Left ventricle myocardium superior (tissue), 1 donor: ENCODE results near the gene PPP1CA. TPM values are rescaled to one million over a fixed set of nuclear protein-coding genes. Genes with fewer than 3 reads are reported as not detected.
A peak's percentile ranks its signal among the peaks of the same experiment; 100 is the strongest.

ENCODE experiments used
- ATAC-seq: fragments of 200-7000 bp; cut with Tn5 transposase; one replicate; pipeline ENCODE4 v1.9.1; 2020; ENCODE audit warnings: mild to moderate bottlenecking, moderate library complexity
- DNase-seq: peaks from one replicate; pipeline ENCODE4 v3.0.0-alpha.2; 2020
- intact Hi-C: fragments of 100-400 bp; cut with micrococcal nuclease; formaldehyde crosslinking; loops from one replicate; pipeline ENCODE4 v1.11.0; 2022
- total RNA-seq: library from RNA; stranded (reverse); fragmentation: NEBNext Ultra II Directional; extraction: Animal tissue kit (Norgen Biotek cat#: 25700); gene quantifications from one replicate; pipeline ENCODE4 v1.2.1, GENCODE V29; 2021
- donor health status: DM: no; HTN: yes; CAD: no; lungs with severe emphysema.

PPP1CA gene
- total RNA-seq, 1 donor from 2014 or later: 106 TPM

DNA sequence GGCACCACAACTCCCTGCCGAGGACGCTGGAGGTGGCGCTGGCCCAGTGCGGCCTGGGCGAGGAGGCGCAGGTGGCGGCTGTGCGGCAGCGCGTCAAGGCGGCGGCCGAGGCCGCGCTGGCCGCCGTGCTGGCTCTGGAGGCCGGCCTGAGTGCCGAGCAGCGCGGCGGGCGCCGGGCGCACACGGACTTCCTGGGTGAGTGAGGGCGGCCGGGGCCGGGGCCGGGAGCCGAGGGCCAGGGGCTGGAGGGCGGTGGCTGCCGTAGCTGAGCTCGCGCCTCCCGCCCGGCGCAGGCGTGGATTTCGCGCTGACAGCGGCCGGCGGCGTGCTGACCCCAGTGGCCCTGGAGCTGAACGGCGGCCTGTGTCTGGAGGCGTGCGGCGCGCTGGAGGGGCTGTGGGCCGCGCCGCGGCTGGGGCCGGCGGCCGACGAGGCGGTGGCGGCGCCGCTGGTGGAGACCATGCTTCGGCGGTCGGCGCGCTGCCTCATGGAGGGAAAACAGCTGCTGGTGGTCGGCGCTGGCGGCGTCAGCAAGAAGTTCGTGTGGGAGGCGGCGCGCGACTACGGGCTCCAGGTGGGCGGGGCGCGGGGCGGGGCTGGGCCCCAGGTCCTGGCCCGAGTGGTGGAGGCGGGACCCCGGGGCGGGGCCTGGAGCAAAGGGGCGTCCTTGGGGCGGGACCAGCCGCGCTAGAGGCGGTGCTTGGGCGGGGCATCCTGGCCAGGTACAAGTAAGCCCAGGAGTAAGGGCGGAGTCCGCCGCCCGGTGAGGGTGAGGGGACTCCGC is 19.2 kb upstream of the PPP1CA start:
- ATAC-seq: peak; percentile 90
- intact Hi-C loops: no loop called here

GRCh38 chr11:67420147-67420645 is 18.5 kb upstream of the PPP1CA start:
- no peak for ATAC-seq
- intact Hi-C loops: no loop called here
- DNase-seq: no peak

More for the DNA sequence above, 19.2 kb upstream of the PPP1CA start:
- DNase-seq: peak; percentile 99

GRCh38 chr11:67419325-67420049 is 17.8 kb upstream of the PPP1CA start:
- intact Hi-C loops: no loop called here
- ATAC-seq (no peak), DNase-seq (no peak)

DNA sequence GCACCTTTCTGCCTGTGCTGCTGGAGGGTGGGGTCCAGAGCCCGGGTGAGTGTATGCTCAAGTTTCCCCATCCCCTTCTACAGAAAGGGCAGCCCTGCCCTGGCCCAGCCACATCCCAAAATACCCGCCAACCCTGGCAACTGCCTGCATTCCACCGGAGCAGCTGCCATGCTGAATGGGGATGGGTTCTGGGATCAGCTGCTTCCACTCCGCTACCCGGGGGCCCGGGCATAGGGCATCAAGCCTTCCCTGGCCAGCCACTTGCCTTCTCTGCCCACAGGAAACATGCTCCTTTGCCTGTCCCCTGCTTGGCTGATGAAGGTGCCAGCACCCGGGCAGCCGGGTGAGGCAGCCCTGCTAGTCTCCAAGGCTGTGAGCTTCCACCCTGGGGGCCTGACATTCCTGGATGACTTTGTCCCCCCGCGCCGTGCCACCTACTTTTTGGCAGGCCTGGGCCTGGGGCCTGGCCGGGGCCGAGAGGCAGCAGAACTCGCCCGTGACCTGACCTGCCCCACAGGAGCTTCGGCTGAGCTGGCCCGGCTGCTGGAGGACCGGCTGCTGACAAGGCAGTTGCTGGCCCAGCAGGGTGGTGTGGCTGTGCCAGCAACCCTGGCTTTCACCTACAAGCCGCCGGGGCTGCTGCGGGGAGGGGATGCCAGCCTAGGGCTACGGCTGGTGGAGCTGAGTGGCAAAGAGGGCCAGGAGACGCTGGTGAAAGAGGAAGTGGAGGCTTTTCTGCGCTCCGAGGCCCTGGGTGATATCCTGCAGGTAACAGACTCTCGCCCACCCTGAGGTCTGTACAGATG is 17.0 kb upstream of the PPP1CA start:
- intact Hi-C loops: no loop called here
- ATAC-seq (peak; percentile 50), DNase-seq (peak; percentile 78)

DNA sequence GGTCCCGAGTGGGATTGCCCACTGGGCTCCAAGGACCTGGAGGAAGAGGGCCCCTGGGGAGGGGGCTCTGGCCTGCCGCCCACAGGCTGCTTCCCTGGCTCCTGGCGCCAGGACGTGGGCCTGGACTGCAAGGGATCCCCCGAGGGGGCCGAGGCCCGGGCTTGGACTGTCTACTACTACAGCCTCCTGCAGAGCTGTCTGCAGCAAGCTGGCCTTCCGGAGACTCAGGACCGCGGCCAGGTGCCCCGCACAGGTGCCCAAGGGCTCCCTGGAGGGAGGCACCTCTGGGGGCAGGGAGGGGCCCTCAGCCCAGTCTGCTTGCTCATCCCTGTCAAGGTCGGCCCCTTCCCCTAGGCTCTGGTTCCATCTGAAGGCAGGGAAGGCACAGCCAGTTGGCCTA is 15.8 kb upstream of the PPP1CA start:
- ATAC-seq (no peak), DNase-seq (no peak)
- intact Hi-C loops: no loop called here

GRCh38 chr11:67416416-67417335 is 15.0 kb upstream of the PPP1CA start:
- DNase-seq (no peak), ATAC-seq (no peak)
- intact Hi-C loops: no loop called here

- DNase-seq (peak; percentile 72), ATAC-seq (peak; percentile 44)
- intact Hi-C loops: no loop called here
Measured at GRCh38 chr11:67415501-67416304, 14.0 kb upstream of the PPP1CA start, which contains the start of gene CARNS1. CARNS1 (plus strand) TSS chr11:67415678; CDS start chr11:67416200, 522 bp downstream.

- ATAC-seq (no peak), DNase-seq (no peak)
- intact Hi-C loops: no loop called here
Measured at GRCh38 chr11:67413266-67413849, 11.7 kb upstream of the PPP1CA start.

GRCh38 chr11:67412495-67413179 is 11.0 kb upstream of the PPP1CA start:
- DNase-seq (no peak), ATAC-seq (no peak)
- intact Hi-C loops: no loop called here

GRCh38 chr11:67411785-67412152 is 10.1 kb upstream of the PPP1CA start:
- no peak for ATAC-seq
- no peak for DNase-seq
- intact Hi-C loops: no loop called here

DNA sequence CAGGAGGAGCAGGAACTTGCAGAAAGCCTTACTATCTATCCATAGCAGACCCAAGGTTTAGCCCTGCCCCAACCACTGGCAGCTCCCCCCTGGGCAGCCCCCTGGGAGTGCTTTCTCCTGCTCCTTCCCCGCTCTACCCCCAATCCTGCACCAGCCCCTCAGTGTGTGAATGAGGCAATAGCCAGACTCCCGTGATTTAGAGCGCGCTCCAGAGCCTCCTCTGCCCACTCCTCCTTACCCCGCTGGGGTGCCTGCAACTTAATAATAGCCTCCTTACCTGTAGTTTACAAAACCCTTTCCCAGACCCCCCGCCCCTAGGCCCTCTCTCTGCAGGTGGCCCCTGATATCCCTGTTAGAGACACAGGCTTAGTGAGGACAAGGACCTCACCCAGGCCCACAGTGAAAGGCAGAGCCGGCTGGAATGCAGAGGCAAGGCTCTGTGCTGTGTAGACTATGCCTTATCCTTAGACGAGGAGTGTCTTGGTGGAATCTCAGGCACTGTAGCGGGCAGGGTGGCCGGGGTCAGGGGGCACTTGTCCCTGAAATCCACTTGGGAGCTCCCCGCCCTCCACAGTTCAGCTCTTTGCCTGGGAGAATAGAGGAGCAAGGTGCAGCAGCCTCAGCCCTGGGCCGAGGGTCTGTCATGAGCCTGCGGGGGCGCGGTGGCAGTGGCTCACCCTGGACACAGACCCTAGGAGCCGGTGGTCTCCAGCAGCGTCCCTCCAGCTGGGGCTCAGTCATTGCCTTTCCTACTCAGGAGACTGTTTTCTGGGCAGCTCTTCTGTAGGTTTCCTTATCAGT is 9.5 kb upstream of the PPP1CA start:
- no peak for ATAC-seq
- no peak for DNase-seq
- intact Hi-C loops: no loop called here

DNA sequence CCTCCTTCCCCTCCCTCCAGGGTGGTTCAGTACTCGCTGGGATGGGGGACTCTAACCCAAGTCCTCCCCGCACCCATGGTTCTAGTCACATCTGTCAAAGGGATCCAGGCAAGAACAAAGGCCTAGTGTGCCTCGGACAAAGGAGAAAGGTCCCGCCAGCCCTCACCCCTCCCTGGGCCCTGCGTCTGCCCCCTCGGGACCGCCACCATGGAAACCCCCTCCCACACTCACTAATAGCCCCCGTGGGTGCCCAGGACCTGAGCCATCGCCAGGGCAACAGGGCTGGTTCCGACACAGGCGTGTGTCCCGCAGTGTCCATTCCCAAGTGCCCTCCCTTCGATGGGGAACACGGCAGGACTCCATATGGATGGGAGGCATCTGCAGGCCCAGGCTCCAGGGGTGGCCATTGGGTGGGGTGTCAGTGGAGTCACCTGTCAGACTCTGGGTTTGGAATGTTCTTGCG is 8.7 kb upstream of the PPP1CA start:
- intact Hi-C loops: no loop called here
- ATAC-seq: no peak
- DNase-seq: no peak

DNA sequence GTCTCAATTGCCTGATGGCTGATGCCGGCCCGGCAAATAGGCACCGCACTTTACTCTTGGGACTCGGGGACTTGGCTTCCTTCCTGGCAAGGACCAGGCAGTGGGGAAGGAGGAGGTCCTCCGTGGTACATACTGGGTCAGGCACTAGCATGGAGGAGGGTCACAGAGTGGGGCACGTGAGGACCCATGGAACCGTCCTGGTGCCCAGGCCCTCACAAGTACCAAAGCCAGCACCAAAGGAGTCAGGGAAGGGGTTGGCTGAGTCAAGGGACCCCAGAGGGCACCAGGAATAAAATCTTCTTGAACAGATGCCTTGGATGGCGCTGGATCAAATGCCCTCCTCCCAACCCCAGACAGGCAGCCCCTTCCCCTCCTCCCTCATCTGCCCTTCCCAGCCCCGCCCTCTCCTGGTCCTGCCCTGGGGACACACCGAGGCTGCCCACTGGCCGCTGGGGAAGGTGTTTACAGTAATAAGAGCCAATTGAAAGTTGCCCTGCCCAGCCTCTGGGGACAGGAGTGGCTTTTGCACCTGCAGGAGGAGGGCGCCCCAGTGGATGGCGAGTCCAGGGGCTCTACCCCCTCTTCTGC is 8.2 kb upstream of the PPP1CA start:
- DNase-seq: no peak

GRCh38 chr11:67409261-67409666 is 7.6 kb upstream of the PPP1CA start:
- no peak for DNase-seq
- no peak for ATAC-seq
- intact Hi-C loops: no loop called here

More for the DNA sequence above, 8.2 kb upstream of the PPP1CA start:
- intact Hi-C loops: no loop called here
- no peak for ATAC-seq

DNA sequence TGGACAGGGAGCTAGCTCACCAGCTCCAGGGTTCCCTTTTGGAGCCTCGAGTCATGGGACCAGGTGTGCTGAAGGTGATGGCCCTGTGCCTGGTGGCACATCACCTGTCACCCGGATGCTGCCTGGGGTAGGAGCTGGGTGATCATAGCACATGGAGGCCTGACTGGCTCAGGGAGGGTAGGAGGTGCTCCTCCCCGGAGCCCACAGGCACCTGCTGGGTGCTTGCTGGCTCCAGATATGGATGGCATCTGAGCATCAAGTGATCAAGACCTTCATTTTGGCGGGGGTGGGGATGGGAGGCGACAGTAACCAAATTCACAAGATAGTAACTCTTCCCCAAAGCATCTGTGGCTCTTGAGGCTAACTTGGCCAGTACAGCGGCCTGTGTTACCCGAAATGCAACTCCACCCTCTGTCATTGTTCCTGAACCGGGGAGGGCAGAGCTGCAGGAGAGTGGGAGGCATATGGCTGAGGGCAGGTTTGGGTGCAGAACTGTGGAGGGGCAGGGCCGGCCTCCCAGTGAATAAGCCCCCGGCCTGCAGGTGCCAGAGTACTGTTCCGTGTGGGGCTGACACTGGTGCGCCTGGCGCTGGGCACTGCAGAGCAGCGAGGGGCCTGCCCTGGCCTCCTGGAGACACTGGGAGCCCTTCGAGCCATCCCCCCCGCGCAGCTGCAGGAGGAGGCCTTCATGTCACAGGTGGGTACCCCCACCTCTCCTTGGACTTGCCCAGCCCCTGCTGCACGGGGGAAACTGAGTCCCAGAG is 7.0 kb upstream of the PPP1CA start:
- DNase-seq (peak; percentile 29), ATAC-seq (no peak)
- intact Hi-C loops: no loop called here
